ENCODE data around the gene MSL2.
A peak's percentile ranks its signal among the peaks of the same experiment; 100 is the strongest.
"Not testable (repeated sequence)": the region's sequence is repeated elsewhere in the genome, so short reads cannot be mapped to it uniquely, and the experiment has no call there.

The MSL2 gene
- 88.0 to 159 reads per million in 2 experiments for total RNA-seq

GRCh38 chr3:136196064-136196400, at the start of gene MSL2:
Gene MSL2, minus strand, starts transcription at chr3:136196335. Its CDS starts 1,222 bp downstream, at chr3:136195113.
- DNase-seq (ENCODE audit: low read depth): no peak

GRCh38 chr3:136245691-136246090, 49.6 kb upstream of the MSL2 start:
- DNase-seq (ENCODE audit: low read depth): no peak

- DNase-seq (ENCODE audit: low read depth): no peak
Measured at GRCh38 chr3:136239094-136239493, 43.0 kb upstream of the MSL2 start.

- DNase-seq (ENCODE audit: low read depth): no peak
Measured at GRCh38 chr3:136237961-136238649, 42.0 kb upstream of the MSL2 start.

GRCh38 chr3:136237103-136237502, 41.0 kb upstream of the MSL2 start:
- no peak for DNase-seq (ENCODE audit: low read depth)

- no peak for DNase-seq (ENCODE audit: low read depth)
Measured at GRCh38 chr3:136236109-136236508, 40.0 kb upstream of the MSL2 start.

GRCh38 chr3:136235545-136235944, 39.4 kb upstream of the MSL2 start:
- DNase-seq (ENCODE audit: low read depth): no peak

GRCh38 chr3:136232413-136232812, 36.3 kb upstream of the MSL2 start:
- DNase-seq (ENCODE audit: low read depth): no peak

- not testable (repeated sequence) for DNase-seq (ENCODE audit: low read depth)
Measured at GRCh38 chr3:136222746-136223145, 26.6 kb upstream of the MSL2 start.

- DNase-seq (ENCODE audit: low read depth): no peak
Measured at GRCh38 chr3:136211547-136211946, 15.4 kb upstream of the MSL2 start.

GRCh38 chr3:136209921-136210320, 13.8 kb upstream of the MSL2 start:
- no peak for DNase-seq (ENCODE audit: low read depth)

GRCh38 chr3:136207489-136208115, 11.5 kb upstream of the MSL2 start:
- no peak for DNase-seq (ENCODE audit: low read depth)

GRCh38 chr3:136199219-136199618, 3.1 kb upstream of the MSL2 start:
- not testable (repeated sequence) for DNase-seq (ENCODE audit: low read depth)

- not testable (repeated sequence) for DNase-seq (ENCODE audit: low read depth)
Measured at GRCh38 chr3:136198462-136199078, 2.4 kb upstream of the MSL2 start.

- DNase-seq (ENCODE audit: low read depth): no peak
Measured at GRCh38 chr3:136197159-136197793, 1.1 kb upstream of the MSL2 start.

- peak; percentile 96 for DNase-seq (ENCODE audit: low read depth)
Measured at GRCh38 chr3:136196401-136197158, 445 bp upstream of the MSL2 start.

GRCh38 chr3:136195258-136196063, 674 bp downstream of the MSL2 start:
- DNase-seq (ENCODE audit: low read depth): peak; percentile 67

GRCh38 chr3:136194409-136195257, 1.5 kb downstream of the MSL2 start:
- DNase-seq (ENCODE audit: low read depth): peak; percentile 75

GRCh38 chr3:136193278-136194054, 2.7 kb downstream of the MSL2 start:
- no peak for DNase-seq (ENCODE audit: low read depth)
